Karpas-422 (cell line): ENCODE measurements around the gene POP4. TPM values are rescaled to one million over a fixed set of nuclear protein-coding genes. Genes with fewer than 3 reads are reported as not detected.

Experiments used
- DNase-seq: peaks from one replicate; pipeline ENCODE4 v3.0.0-alpha.2; 2015
- H2AFZ ChIP-seq: fragments of 200-600 bp; sonication (generic); 2 replicates; pipeline ENCODE4 v1.6.1; 2014; ENCODE audit warnings: antibody characterized with exemption, low read length, mixed read lengths
- H3K27ac ChIP-seq: fragments of 200-600 bp; sonication (generic); 2 replicates; pipeline ENCODE4 v1.5.1; 2014; ENCODE audit warnings: mild to moderate bottlenecking, low read length, moderate library complexity
- H3K27me3 ChIP-seq: fragments of 200-600 bp; sonication (generic); 2 replicates; pipeline ENCODE4 v1.6.1; 2014; ENCODE audit warnings: low read length, mixed read lengths
- H3K36me3 ChIP-seq: fragments of 200-600 bp; sonication (generic); 2 replicates; pipeline ENCODE4 v1.6.1; 2014; ENCODE audit warnings: low read length, mixed read lengths; ENCODE audit not compliant: insufficient read depth
- H3K4me1 ChIP-seq: fragments of 200-600 bp; sonication (generic); 2 replicates; pipeline ENCODE4 v1.6.1; 2014; ENCODE audit warnings: mild to moderate bottlenecking, low read length, mixed read lengths
- H3K4me2 ChIP-seq: fragments of 200-600 bp; sonication (generic); 2 replicates; pipeline ENCODE4 v1.6.1; 2014; ENCODE audit warnings: low read length, low read depth, mild to moderate bottlenecking; ENCODE audit not compliant: poor library complexity, severe bottlenecking
- H3K4me3 ChIP-seq: fragments of 200-600 bp; sonication (generic); 2 replicates; pipeline ENCODE4 v1.5.1; 2014; ENCODE audit warnings: mild to moderate bottlenecking, antibody characterized with exemption, low read length, mixed read lengths
- H3K79me2 ChIP-seq: fragments of 200-600 bp; sonication (generic); 2 replicates; pipeline ENCODE4 v1.6.1; 2014; ENCODE audit warnings: mild to moderate bottlenecking, low read length, mixed read lengths
- H3K9ac ChIP-seq: fragments of 200-600 bp; sonication (generic); 2 replicates; pipeline ENCODE4 v1.6.0; 2014; ENCODE audit warnings: low read length
- H3K9me2 ChIP-seq: fragments of 200-600 bp; sonication (generic), shearing (Covaris generic); replicated peaks from 2 replicates; pipeline ENCODE4 v1.6.0; 2014; ENCODE audit warnings: mild to moderate bottlenecking, low read length, moderate library complexity; ENCODE audit not compliant: insufficient read depth
- H3K9me3 ChIP-seq: fragments of 300-700, 200-600 bp; sonication (generic); 2 replicates; pipeline ENCODE4 v1.6.1; 2014; ENCODE audit warnings: low read length, mixed read lengths
- H4K20me1 ChIP-seq: fragments of 200-600 bp; sonication (generic); 2 replicates; pipeline ENCODE4 v1.6.1; 2014; ENCODE audit warnings: mild to moderate bottlenecking, antibody characterized with exemption, low read length, low read depth; ENCODE audit not compliant: insufficient read depth
- total RNA-seq: library from RNA; depleted of rRNA; stranded (reverse); fragments of >200 nt; shearing (Covaris generic); gene quantifications from 2 replicates; pipeline ENCODE4 v1.2.3, GENCODE V29; 2014; ENCODE audit warnings: low replicate concordance

The POP4 gene
- total RNA-seq, 1 experiment from 2014 or later: 92.7 TPM

DNA sequence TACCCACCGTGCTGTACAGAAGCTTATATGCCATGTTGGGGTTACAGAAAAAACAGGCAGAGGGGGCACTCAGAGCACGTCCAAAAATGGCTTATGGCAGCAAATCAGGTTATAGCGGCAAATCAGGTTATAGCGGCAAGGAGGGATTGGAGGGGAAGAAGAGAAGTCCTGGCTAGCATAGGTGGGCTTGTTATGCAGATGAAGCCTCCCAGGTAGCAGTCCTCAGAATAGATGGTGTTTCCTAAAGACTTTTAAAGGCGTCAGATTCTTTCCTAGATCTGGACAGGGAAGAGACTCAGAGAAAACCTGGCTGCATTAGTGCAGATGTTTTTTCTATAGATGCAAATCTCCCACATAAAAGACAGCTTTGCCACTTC lies 39.4 kb downstream of the POP4 start:
- Histone ChIP-seq H3K4me3 (no peak overlapping the region), H3K9ac (no peak overlapping the region), H3K36me3 (no peaks in the 10 kb centered on the region), H3K9me3 (no peaks in the 10 kb centered on the region), H3K27me3 (no peaks in the 10 kb centered on the region), H4K20me1 (no peaks in the 10 kb centered on the region), H3K27ac (no peak overlapping the region), H3K4me2 (no peak overlapping the region), H2AFZ (no peak overlapping the region), H3K4me1 (no peaks in the 10 kb centered on the region), H3K79me2 (no peaks in the 10 kb centered on the region), H3K9me2 (no peaks in the 10 kb centered on the region)
- no peak for DNase-seq

GRCh38 chr19:29645911-29646310 lies 39.8 kb downstream of the POP4 start:
- H3K4me2 ChIP-seq: no peak overlapping the region
- H3K27ac ChIP-seq: no peak overlapping the region
- no peaks in the 10 kb centered on the region for H3K9me2 ChIP-seq
- no peak for DNase-seq
- no peaks in the 10 kb centered on the region for H3K27me3 ChIP-seq
- no peaks in the 10 kb centered on the region for H3K79me2 ChIP-seq
- no peaks in the 10 kb centered on the region for H4K20me1 ChIP-seq
- H3K36me3 ChIP-seq: no peaks in the 10 kb centered on the region
- no peak overlapping the region for H3K4me3 ChIP-seq
- no peaks in the 10 kb centered on the region for H3K4me1 ChIP-seq
- H3K9ac ChIP-seq: no peak overlapping the region
- no peaks in the 10 kb centered on the region for H3K9me3 ChIP-seq
- no peak overlapping the region for H2AFZ ChIP-seq

GRCh38 chr19:29650772-29651387 lies 44.8 kb downstream of the POP4 start:
- Histone ChIP-seq H3K9me2 (no peaks in the 10 kb centered on the region), H3K79me2 (no peaks in the 10 kb centered on the region), H3K27me3 (no peaks in the 10 kb centered on the region), H3K4me2 (no peak overlapping the region), H3K4me3 (no peak overlapping the region), H2AFZ (no peak overlapping the region), H3K9me3 (no peaks in the 10 kb centered on the region), H3K27ac (no peak overlapping the region), H3K9ac (no peak overlapping the region), H3K4me1 (no peaks in the 10 kb centered on the region), H4K20me1 (no peaks in the 10 kb centered on the region), H3K36me3 (no peaks in the 10 kb centered on the region)
- no peak for DNase-seq

- H3K27ac ChIP-seq: no peak overlapping the region
- H3K79me2 ChIP-seq: no peaks in the 10 kb centered on the region
- H3K9ac ChIP-seq: no peak overlapping the region
- H3K4me2 ChIP-seq: no peak overlapping the region
- no peaks in the 10 kb centered on the region for H3K9me3 ChIP-seq
- H3K36me3 ChIP-seq: no peaks in the 10 kb centered on the region
- no peak overlapping the region for H2AFZ ChIP-seq
- DNase-seq: no peak
- H3K4me1 ChIP-seq: no peaks in the 10 kb centered on the region
- H4K20me1 ChIP-seq: no peaks in the 10 kb centered on the region
- no peak overlapping the region for H3K4me3 ChIP-seq
- no peaks in the 10 kb centered on the region for H3K9me2 ChIP-seq
- H3K27me3 ChIP-seq: no peaks in the 10 kb centered on the region
These were observed 45.7 kb downstream of the POP4 start for GRCh38 chr19:29651622-29652394.

GRCh38 chr19:29653398-29653797 lies 47.3 kb downstream of the POP4 start:
- Histone ChIP-seq H3K9me3 (no peaks in the 10 kb centered on the region), H3K4me2 (no peak overlapping the region), H3K27ac (no peak overlapping the region), H3K4me1 (no peaks in the 10 kb centered on the region), H3K27me3 (no peaks in the 10 kb centered on the region), H2AFZ (no peak overlapping the region), H3K79me2 (no peaks in the 10 kb centered on the region), H4K20me1 (no peaks in the 10 kb centered on the region), H3K4me3 (no peak overlapping the region), H3K9ac (no peak overlapping the region), H3K9me2 (no peaks in the 10 kb centered on the region), H3K36me3 (no peaks in the 10 kb centered on the region)
- DNase-seq: no peak

- Histone ChIP-seq H3K9me3 (no peaks in the 10 kb centered on the region), H3K79me2 (no peaks in the 10 kb centered on the region), H3K9me2 (no peaks in the 10 kb centered on the region), H3K9ac (no peak overlapping the region), H3K4me2 (no peak overlapping the region), H3K4me1 (no peaks in the 10 kb centered on the region), H4K20me1 (no peaks in the 10 kb centered on the region), H3K27me3 (no peaks in the 10 kb centered on the region), H3K4me3 (no peak overlapping the region), H3K36me3 (no peaks in the 10 kb centered on the region), H2AFZ (no peak overlapping the region), H3K27ac (no peak overlapping the region)
- no peak for DNase-seq
These were observed 49.7 kb downstream of the POP4 start for GRCh38 chr19:29655648-29656335.

DNA sequence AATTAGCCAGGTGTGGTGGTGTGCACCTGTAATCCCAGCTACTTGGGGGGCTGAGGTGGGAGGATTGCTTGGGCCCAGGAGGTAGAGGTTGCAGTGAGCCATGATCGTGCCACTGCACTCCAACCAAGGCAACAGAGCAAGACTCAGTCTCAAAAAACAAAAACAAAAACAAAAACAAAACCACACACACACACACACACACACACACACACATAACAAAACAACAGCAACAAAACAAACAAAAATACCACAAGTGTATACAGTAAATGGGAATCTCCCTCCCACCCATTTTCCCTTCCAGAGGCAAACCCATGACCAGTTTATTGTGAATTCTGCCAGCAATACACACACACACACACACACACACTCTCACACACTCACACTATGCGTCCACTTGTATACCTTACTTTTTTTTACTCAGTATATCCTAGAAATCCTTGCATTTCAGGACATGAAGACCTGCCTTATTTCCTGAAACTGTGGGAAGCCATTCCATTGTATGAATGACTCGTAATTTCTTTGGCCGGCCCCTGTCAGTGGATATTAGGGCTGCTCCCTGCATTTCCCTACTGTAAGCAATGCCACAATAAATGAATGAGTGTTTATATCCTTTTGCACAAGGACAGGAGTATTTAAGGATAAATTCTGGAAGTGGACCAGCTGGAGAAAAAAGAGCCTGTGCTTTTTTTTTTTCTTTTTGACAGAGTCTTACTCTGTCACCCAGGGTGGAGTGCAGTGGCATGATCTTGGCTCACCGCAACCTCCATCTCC lies 52.3 kb downstream of the POP4 start:
- H3K9me3 ChIP-seq: no peaks in the 10 kb centered on the region
- no peak overlapping the region for H3K27ac ChIP-seq
- no peaks in the 10 kb centered on the region for H4K20me1 ChIP-seq
- no peak overlapping the region for H3K4me3 ChIP-seq
- no peaks in the 10 kb centered on the region for H3K79me2 ChIP-seq
- H3K36me3 ChIP-seq: no peaks in the 10 kb centered on the region
- no peak overlapping the region for H2AFZ ChIP-seq
- no peak overlapping the region for H3K9ac ChIP-seq
- no peaks in the 10 kb centered on the region for H3K27me3 ChIP-seq
- H3K4me2 ChIP-seq: no peak overlapping the region
- no peaks in the 10 kb centered on the region for H3K4me1 ChIP-seq
- no peaks in the 10 kb centered on the region for H3K9me2 ChIP-seq
- DNase-seq: no peak

- no peaks in the 10 kb centered on the region for H3K9me2 ChIP-seq
- no peaks in the 10 kb centered on the region for H3K79me2 ChIP-seq
- no peak overlapping the region for H3K4me3 ChIP-seq
- H3K4me1 ChIP-seq: peaks cover 8% of the 10 kb centered on the region
- H4K20me1 ChIP-seq: no peaks in the 10 kb centered on the region
- no peak overlapping the region for H2AFZ ChIP-seq
- no peaks in the 10 kb centered on the region for H3K9me3 ChIP-seq
- H3K27ac ChIP-seq: no peak overlapping the region
- no peaks in the 10 kb centered on the region for H3K36me3 ChIP-seq
- no peak for DNase-seq
- no peak overlapping the region for H3K4me2 ChIP-seq
- H3K9ac ChIP-seq: no peak overlapping the region
- H3K27me3 ChIP-seq: no peaks in the 10 kb centered on the region
These were observed 54.8 kb downstream of the POP4 start for GRCh38 chr19:29660835-29661234.
